Gastroesophageal sphincter (tissue), 4 donors: ENCODE data around the gene NAB2. TPM values are rescaled to one million over a fixed set of nuclear protein-coding genes. Genes with fewer than 3 reads are reported as not detected.
A peak's percentile ranks its signal among the peaks of the same experiment; 100 is the strongest.

ENCODE experiments used
- ATAC-seq: fragments of 150-250 bp; one replicate; pipeline ENCODE4 v1.9.1; 2016; ENCODE audit warnings: mild to moderate bottlenecking, moderate library complexity
- H3K27ac ChIP-seq, 4 donors: fragments of 200-600 bp; sonication (generic) in 3 of 4; 1 replicate in 3 of 4; 2 replicates in 1 of 4; pipeline ENCODE4 v1.5.1; 2016 to 2019
- H3K27me3 ChIP-seq: fragments of 200-600 bp; sonication (generic); one replicate; pipeline ENCODE4 v1.5.1; 2019
- H3K36me3 ChIP-seq, 2 donors: fragments of 200-600 bp; sonication (generic); one replicate each; pipeline ENCODE4 v1.5.1; 2019; ENCODE audit warnings: control low read depth in 1 of 2
- H3K4me1 ChIP-seq, 3 donors: fragments of 200-600 bp; sonication (generic); 1 replicate in 2 of 3; 2 replicates in 1 of 3; pipeline ENCODE4 v1.5.1; 2016 to 2019; ENCODE audit warnings: control low read depth in 2 of 3
- H3K4me3 ChIP-seq, 2 donors: fragments of 200-600 bp; sonication (generic); one replicate each; pipeline ENCODE4 v1.5.1; 2019; ENCODE audit warnings: mild to moderate bottlenecking in 1 of 2, moderate library complexity in 1 of 2
- H3K9me3 ChIP-seq, 3 donors: fragments of 200-600 bp; sonication (generic); one replicate each; pipeline ENCODE4 v1.5.1; 2017 to 2019; ENCODE audit warnings: control low read depth in 2 of 3
- EP300 ChIP-seq: sonication (generic); formaldehyde crosslinking; IDR thresholded peaks from one replicate; pipeline ENCODE4 v1.6.1; 2017; ENCODE audit warnings: antibody characterized with exemption, mild to moderate bottlenecking
- POLR2A ChIP-seq, 2 donors: fragments of 450-650 bp; IDR thresholded peaks; one replicate each; pipeline ENCODE4 v1.6.1; 2017; ENCODE audit warnings: antibody characterized with exemption in 2 of 2, mild to moderate bottlenecking in 2 of 2, moderate library complexity in 1 of 2
- POLR2AphosphoS5 ChIP-seq: sonication (generic); formaldehyde crosslinking; IDR thresholded peaks from one replicate; pipeline ENCODE4 v1.6.1; 2017; ENCODE audit warnings: antibody characterized with exemption
- WGBS, 2 donors: methylation state at CpG; one replicate each; pipeline ENCODE4 v1.1.5; 2018; ENCODE audit warnings: low coverage in 1 of 2; 5-methylcytosine and 5-hydroxymethylcytosine counted together
- total RNA-seq, 4 donors: library from RNA; depleted of rRNA; stranded (reverse); fragments of >200 nt; gene quantifications; one replicate each; pipeline ENCODE4 v1.1.0, GENCODE V29; 2016
- TF ChIP-seq, protein P1 (sequence below), 4 experiments: fragments of 200-600 bp in 2 of 4; fragments of 450-650 bp in 2 of 4; sonication (generic) in 1 of 4; IDR thresholded peaks; one replicate each; pipeline ENCODE4 v1.5.1; 2017 to 2019; ENCODE audit warnings: antibody characterized with exemption in 4 of 4, mild to moderate bottlenecking in 2 of 4, moderate library complexity in 2 of 4

The NAB2 gene
- total RNA-seq, 4 donors from 2014 or later = 30.7 to 41.3 (median 38.8) TPM

DNA sequence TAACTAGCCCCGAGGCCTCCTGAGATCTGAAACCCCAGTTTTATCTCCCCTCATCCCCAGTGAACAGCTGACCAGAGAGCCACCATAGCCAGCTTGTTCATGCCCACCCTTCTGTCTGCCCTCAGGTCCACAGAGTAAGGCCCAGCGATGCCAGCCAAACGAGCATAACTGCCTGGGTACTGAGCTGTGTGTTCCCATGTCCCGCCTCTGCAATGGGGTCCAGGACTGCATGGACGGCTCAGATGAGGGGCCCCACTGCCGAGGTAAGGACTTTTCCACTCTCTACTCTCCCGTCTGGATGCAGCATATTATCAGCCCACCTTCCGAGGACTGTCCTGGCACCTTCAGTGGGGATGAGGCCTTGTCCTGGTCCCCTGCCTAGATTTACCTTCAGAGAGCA lies 52.3 kb downstream of the NAB2 start:
- WGBS, 2 donors = 100% methylated on average over 1 to 2 of the region's 8 CpGs
- TF ChIP-seq, protein P1, sequence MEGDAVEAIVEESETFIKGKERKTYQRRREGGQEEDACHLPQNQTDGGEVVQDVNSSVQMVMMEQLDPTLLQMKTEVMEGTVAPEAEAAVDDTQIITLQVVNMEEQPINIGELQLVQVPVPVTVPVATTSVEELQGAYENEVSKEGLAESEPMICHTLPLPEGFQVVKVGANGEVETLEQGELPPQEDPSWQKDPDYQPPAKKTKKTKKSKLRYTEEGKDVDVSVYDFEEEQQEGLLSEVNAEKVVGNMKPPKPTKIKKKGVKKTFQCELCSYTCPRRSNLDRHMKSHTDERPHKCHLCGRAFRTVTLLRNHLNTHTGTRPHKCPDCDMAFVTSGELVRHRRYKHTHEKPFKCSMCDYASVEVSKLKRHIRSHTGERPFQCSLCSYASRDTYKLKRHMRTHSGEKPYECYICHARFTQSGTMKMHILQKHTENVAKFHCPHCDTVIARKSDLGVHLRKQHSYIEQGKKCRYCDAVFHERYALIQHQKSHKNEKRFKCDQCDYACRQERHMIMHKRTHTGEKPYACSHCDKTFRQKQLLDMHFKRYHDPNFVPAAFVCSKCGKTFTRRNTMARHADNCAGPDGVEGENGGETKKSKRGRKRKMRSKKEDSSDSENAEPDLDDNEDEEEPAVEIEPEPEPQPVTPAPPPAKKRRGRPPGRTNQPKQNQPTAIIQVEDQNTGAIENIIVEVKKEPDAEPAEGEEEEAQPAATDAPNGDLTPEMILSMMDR (IDR thresholded peaks at IDR 0.05) = no peak
- TF ChIP-seq EP300 (no peak), POLR2AphosphoS5 (no peak), POLR2A (IDR thresholded peaks at IDR 0.05) (no peak)
- no peak overlapping the region for H3K4me3 ChIP-seq
- ATAC-seq = no peak
- H3K9me3 ChIP-seq = no peaks in the 10 kb centered on the region
- peak overlapping the region in 3 of 4 donors; percentile 53 to 63 (median 63) for H3K27ac ChIP-seq
- H3K36me3 ChIP-seq = peaks cover 0 to 82% of the 10 kb centered on the region in 2 donors
- no peaks in the 10 kb centered on the region for H3K27me3 ChIP-seq
- H3K4me1 ChIP-seq = peaks cover 0 to 90% (median 28%) of the 10 kb centered on the region in 3 donors

DNA sequence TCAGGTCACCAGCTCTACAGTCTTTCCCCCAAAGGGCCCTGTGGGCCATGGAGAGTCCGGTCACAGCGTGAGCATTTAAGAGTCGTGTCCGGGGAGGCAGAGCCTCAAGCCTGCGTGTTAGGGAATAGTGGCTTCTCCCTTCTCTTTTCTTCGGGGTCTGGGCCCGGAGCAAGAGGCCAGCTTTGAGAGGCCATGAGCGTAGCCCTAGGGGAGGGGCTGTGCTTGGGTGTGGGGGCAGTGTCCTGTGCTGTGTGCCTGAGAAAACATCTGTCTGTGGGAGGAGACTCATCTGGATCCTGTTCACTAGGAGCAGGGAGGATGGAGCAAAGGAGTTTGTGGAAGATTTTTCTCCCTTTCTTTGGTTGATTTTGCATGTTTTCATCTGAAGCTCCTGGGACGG lies 53.2 kb downstream of the NAB2 start:
- Histone ChIP-seq H3K27ac (peak overlapping the region in 3 of 4 donors; percentile 53 to 63 (median 63)), H3K4me1 (peaks cover 0 to 90% (median 32%) of the 10 kb centered on the region in 3 donors), H3K36me3 (peaks cover 0 to 90% of the 10 kb centered on the region in 2 donors), H3K27me3 (no peaks in the 10 kb centered on the region), H3K4me3 (no peak overlapping the region), H3K9me3 (no peaks in the 10 kb centered on the region)
- 40 to 68% methylated on average over 1 to 4 of the region's 9 CpGs for WGBS, 2 donors
- ATAC-seq = peak; percentile 54
- TF ChIP-seq, protein P1 (IDR thresholded peaks at IDR 0.05) = no peak
- TF ChIP-seq POLR2A (IDR thresholded peaks at IDR 0.05) = no peak
- TF ChIP-seq EP300 = no peak
- TF ChIP-seq POLR2AphosphoS5 = no peak

DNA sequence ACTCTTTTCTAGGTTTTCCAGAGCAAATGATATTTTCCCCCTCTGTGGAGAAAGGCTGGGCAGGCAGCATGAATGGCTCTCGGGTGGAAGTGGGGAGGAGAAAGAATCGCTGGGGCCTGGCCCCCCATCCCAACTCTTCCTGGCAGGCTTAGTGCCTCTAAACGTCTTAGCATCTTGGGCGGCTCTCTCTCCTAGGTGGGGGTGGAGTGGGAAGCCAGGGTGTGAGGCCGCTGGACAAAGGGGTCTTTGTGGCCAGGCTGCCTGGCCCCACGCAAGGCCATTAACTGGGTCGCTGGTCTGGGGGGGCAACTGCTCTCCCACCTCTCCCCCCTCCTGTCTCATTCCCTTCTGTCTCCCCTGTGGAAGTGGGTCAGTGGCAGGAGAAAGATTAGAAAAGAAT lies 53.8 kb downstream of the NAB2 start:
- Histone ChIP-seq H3K9me3 (no peaks in the 10 kb centered on the region), H3K27ac (peak overlapping the region in 3 of 4 donors; percentile 53 to 63 (median 63)), H3K27me3 (no peaks in the 10 kb centered on the region), H3K36me3 (peaks cover 0 to 96% of the 10 kb centered on the region in 2 donors), H3K4me1 (peaks cover 0 to 91% (median 38%) of the 10 kb centered on the region in 3 donors), H3K4me3 (no peak overlapping the region)
- ATAC-seq = no peak
- 45 to 50% methylated on average over 1 to 7 of the region's 7 CpGs for WGBS, 2 donors
- no peak for TF ChIP-seq EP300
- TF ChIP-seq, protein P1 (IDR thresholded peaks at IDR 0.05) = no peak
- TF ChIP-seq POLR2AphosphoS5 = no peak
- no peak for TF ChIP-seq POLR2A (IDR thresholded peaks at IDR 0.05)

DNA sequence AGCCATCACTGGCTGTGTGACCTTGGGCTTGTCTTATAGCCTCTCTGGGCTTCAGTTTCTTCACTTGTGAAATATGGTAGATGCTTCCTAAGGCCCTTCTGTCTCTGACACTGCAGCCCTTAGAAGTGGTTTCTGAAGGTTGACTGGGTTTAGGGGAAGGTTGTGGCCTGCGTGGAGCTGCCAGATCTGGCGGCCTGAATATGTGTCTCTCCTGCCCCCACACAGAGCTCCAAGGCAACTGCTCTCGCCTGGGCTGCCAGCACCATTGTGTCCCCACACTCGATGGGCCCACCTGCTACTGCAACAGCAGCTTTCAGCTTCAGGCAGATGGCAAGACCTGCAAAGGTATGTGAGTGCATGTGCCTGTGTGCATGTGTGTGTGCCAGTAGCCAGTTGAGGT lies 54.5 kb downstream of the NAB2 start:
- TF ChIP-seq POLR2A (IDR thresholded peaks at IDR 0.05) (no peak), EP300 (no peak), POLR2AphosphoS5 (no peak)
- TF ChIP-seq, protein P1 (IDR thresholded peaks at IDR 0.05) = no peak
- no peaks in the 10 kb centered on the region for H3K27me3 ChIP-seq
- ATAC-seq = no peak
- H3K9me3 ChIP-seq = no peaks in the 10 kb centered on the region
- peaks cover 0 to 98% of the 10 kb centered on the region in 2 donors for H3K36me3 ChIP-seq
- WGBS, 2 donors = 70% methylated on average over 2 of the region's 4 CpGs; no CpG with 5 or more reads in 1 of the 2 donors
- peaks cover 0 to 91% (median 39%) of the 10 kb centered on the region in 3 donors for H3K4me1 ChIP-seq
- peak overlapping the region in 2 of 4 donors; percentile 53 to 63 for H3K27ac ChIP-seq
- no peak overlapping the region for H3K4me3 ChIP-seq

Other genes with a start within 250 kb of the NAB2 start
- gene SDR9C7, start 154.7 kb upstream of the NAB2 start, total RNA-seq = not detected
- gene RDH16, start 131.5 kb upstream of the NAB2 start, total RNA-seq = under 1 TPM in 3 of 4 donors, not detected in 1; 0.22 to 0.81 (median 0.27) TPM
- gene ZBTB39, start 82.6 kb upstream of the NAB2 start, total RNA-seq = 1 to 10 TPM; 6.1 to 8.9 (median 6.7) TPM
- gene TAC3, start 72.6 kb upstream of the NAB2 start, total RNA-seq = not detected
- under 1 TPM; 0.22 to 0.54 (median 0.29) TPM for gene MYO1A, start 39.0 kb upstream of the NAB2 start, total RNA-seq
- 10 to 100 TPM; 11.8 to 14.9 (median 12.7) TPM for gene NEMP1, start 10.3 kb upstream of the NAB2 start, total RNA-seq
- gene STAT6, start 22.2 kb downstream of the NAB2 start, total RNA-seq = 100 to 1,000 TPM in 3 of 4 donors, 10 to 100 TPM in 1; 92.5 to 166 (median 156) TPM
- 100 to 1,000 TPM; 185 to 292 (median 216) TPM for gene LRP1, start 39.4 kb downstream of the NAB2 start, total RNA-seq
- gene LRP1-AS, start 58.5 kb downstream of the NAB2 start, total RNA-seq = not detected
- gene NXPH4, start 127.7 kb downstream of the NAB2 start, total RNA-seq = 1 to 10 TPM in 1 of 4 donors, not detected in 3; 1.1 TPM
- 10 to 100 TPM; 20.5 to 42.4 (median 34.4) TPM for gene SHMT2, start 140.6 kb downstream of the NAB2 start, total RNA-seq
- under 1 TPM in 3 of 4 donors, not detected in 1; 0.32 to 0.94 (median 0.35) TPM for gene STAC3, start 162.1 kb downstream of the NAB2 start, total RNA-seq